Ovary (tissue), 9 donors: Measurements from ENCODE around the gene CHST14. TPM values are rescaled to one million over a fixed set of nuclear protein-coding genes. Genes with fewer than 3 reads are reported as not detected.

Experiments
- DNase-seq, 5 donors: peaks; one replicate each; pipeline ENCODE4 v3.0.0-alpha.2; 2019 to 2020
- H3K27ac ChIP-seq, 2 donors: fragments of 200-600 bp; one replicate each; pipeline versions ENCODE4 v1.5.1 to v1.8.0; 2019 to 2022
- H3K27me3 ChIP-seq: fragments of 200-600 bp; one replicate; pipeline ENCODE4 v1.8.0; 2022
- H3K36me3 ChIP-seq: fragments of 200-600 bp; sonication (generic); one replicate; pipeline ENCODE4 v1.5.1; 2019
- H3K4me1 ChIP-seq: one replicate; pipeline ENCODE4 v1.8.1; 2013; ENCODE audit warnings: mild to moderate bottlenecking, moderate library complexity; ENCODE audit not compliant: insufficient read depth
- H3K4me3 ChIP-seq: fragments of 200-600 bp; sonication (generic); one replicate; pipeline ENCODE4 v1.5.1; 2017
- H3K9me3 ChIP-seq, 2 donors: fragments of 200-600 bp in 1 of 2; sonication (generic) in 1 of 2; one replicate each; pipeline versions ENCODE4 v1.5.1 to v1.8.1; 2013 to 2019; ENCODE audit warnings: mild to moderate bottlenecking in 1 of 2, moderate library complexity in 1 of 2
- CTCF ChIP-seq, 3 donors: fragments of 450-650 bp in 2 of 3; fragments of 200-600 bp in 1 of 3; IDR thresholded peaks; one replicate each; pipeline versions ENCODE4 v1.5.1 to v1.8.0; 2016 to 2022; ENCODE audit warnings: antibody characterized with exemption in 3 of 3, mild to moderate bottlenecking in 1 of 3
- EP300 ChIP-seq: sonication (generic); formaldehyde crosslinking; IDR thresholded peaks from one replicate; pipeline ENCODE4 v1.6.1; 2017; ENCODE audit warnings: antibody characterized with exemption
- POLR2A ChIP-seq: fragments of 450-650 bp; IDR thresholded peaks from one replicate; pipeline ENCODE4 v1.6.1; 2017; ENCODE audit warnings: antibody characterized with exemption, mild to moderate bottlenecking, moderate library complexity
- WGBS, 3 donors: extraction: QIAGEN DNeasy Blood & Tissue Kit in 1 of 3; methylation state at CpG; one replicate each; pipeline versions ENCODE4 v1.1.5 to v1.1.7; 2013 to 2017; 5-methylcytosine and 5-hydroxymethylcytosine counted together
- intact Hi-C, 4 donors: fragments of 100-400 bp; cut with DNase I; formaldehyde crosslinking; loops; one replicate each; pipeline versions ENCODE4 v1.11.0 to v1.15.1; 2022 to 2023
- polyA plus RNA-seq, 2 donors: library from polyadenylated mRNA; stranded (reverse); fragments of 200-250 nt in 1 of 2; fragments of 350-450 nt in 1 of 2; fragmentation: Illumina TruSeq in 1 of 2; extraction: RNeasy Lipid Tissue Mini Kit (QIAGEN cat#74804) in 1 of 2; gene quantifications; one replicate each; pipeline ENCODE4 v1.2.3, GENCODE V29; 2013 to 2014
- total RNA-seq, 7 donors: library from RNA; depleted of rRNA in 2 of 7; stranded (reverse); fragments of >200 nt in 2 of 7; fragmentation: NEBNext Ultra II Directional in 3 of 7; extraction: Animal tissue kit (Norgen Biotek cat#: 25700) in 3 of 7; gene quantifications; one replicate each; pipeline versions ENCODE4 v1.1.0 to v1.2.4, GENCODE V29; 2016 to 2023
- donor health status: DM: no; HTN: no; CAD: no; lungs with moderate emphysema.
- donor health status: DM: no; HTN: no; CAD: no.
- donor health status: Bipolar disorder and iron deficiency.
- donor health status: DM: yes; HTN: yes; CAD: no.
- donor health status: DM: no; HTN: no; CAD: no.
- donor health status: DM: yes; HTN: yes; CAD: no.

The CHST14 gene
- total and polyA plus RNA-seq, 9 donors = 8.2 to 28.3 (median 23.8) TPM

- Histone ChIP-seq H3K9me3 (no peaks in the 10 kb centered on the region), H3K27me3 (no peaks in the 10 kb centered on the region), H3K36me3 (no peaks in the 10 kb centered on the region), H3K4me1 (peaks cover 19% of the 10 kb centered on the region), H3K4me3 (peak overlapping the region; percentile 83), H3K27ac (peak overlapping the region; percentile 9 to 85)
- WGBS, 3 donors = 0 to 1% (median 1%) methylated on average over 33 to 35 of the region's 35 CpGs
- peak; percentile 77 to 82 (median 80) for DNase-seq
- TF ChIP-seq CTCF (IDR thresholded peaks at IDR 0.05) (no peak), POLR2A (peak; percentile 28)
- intact Hi-C loops = loop anchor here in 2 of 4 donors (5.0 to 10.0 kb wide), 2 partner anchors 67 to 125 kb away; partner anchors contain the start of genes CCDC32 (in 1 of the 2) and RPUSD2 (in 1 of the 2)
These were observed 30.6 kb upstream of the CHST14 start for GRCh38 chr15:40439960-40440742.

- peaks cover 21% of the 10 kb centered on the region for H3K4me1 ChIP-seq
- intact Hi-C loops = loop anchor here in 2 of 4 donors (5.0 to 10.0 kb wide), 2 partner anchors 66 to 124 kb away; partner anchors contain the start of genes CCDC32 (in 1 of the 2) and RPUSD2 (in 1 of the 2)
- peak within 1 kb of the TSS; percentile 83 for H3K4me3 ChIP-seq
- H3K36me3 ChIP-seq = no peaks in the 10 kb centered on the region
- no peaks in the 10 kb centered on the region for H3K9me3 ChIP-seq
- H3K27ac ChIP-seq = peak within 1 kb of the TSS; percentile 78 to 85
- peak; percentile 98 to 99 (median 99) for DNase-seq
- 0 to 1% (median 0%) methylated on average over 30 to 119 of the region's 119 CpGs for WGBS, 3 donors
- no peaks in the 10 kb centered on the region for H3K27me3 ChIP-seq
- TF ChIP-seq POLR2A (peak; percentile 33), EP300 (no peak), CTCF (IDR thresholded peaks at IDR 0.05) (peak in 1 of 3 donors; percentile 6)
These were observed 29.8 kb upstream of the CHST14 start, which contains the start of gene BAHD1 for GRCh38 chr15:40440743-40441564. BAHD1 (plus strand) TSS chr15:40440953; CDS start chr15:40458465, 17,512 bp downstream.

GRCh38 chr15:40441565-40442531 is 28.9 kb upstream of the CHST14 start:
- no peak for TF ChIP-seq POLR2A
- no peak for TF ChIP-seq EP300
- no peak for TF ChIP-seq CTCF (IDR thresholded peaks at IDR 0.05)
- Histone ChIP-seq H3K27ac (peak overlapping the region; percentile 47 to 78), H3K4me1 (peaks cover 21% of the 10 kb centered on the region), H3K9me3 (no peaks in the 10 kb centered on the region), H3K4me3 (peak overlapping the region; percentile 83), H3K36me3 (no peaks in the 10 kb centered on the region), H3K27me3 (no peaks in the 10 kb centered on the region)
- intact Hi-C loops = loop anchor here in 2 of 4 donors (5.0 to 10.0 kb wide), 2 partner anchors 65 to 123 kb away; partner anchors contain the start of genes CCDC32 (in 1 of the 2) and RPUSD2 (in 1 of the 2)
- DNase-seq = peak; percentile 35 to 65 (median 59)
- 1 to 2% (median 1%) methylated on average over 65 to 119 of the region's 119 CpGs for WGBS, 3 donors
